ENCODE results near the gene PALD1. TPM values are rescaled to one million over a fixed set of nuclear protein-coding genes. Genes with fewer than 3 reads are reported as not detected.

The PALD1 gene
- total RNA-seq, 1 donor from 2014 or later = 4.1 TPM

- Mint-ChIP-seq H3K27me3 (ENCODE audit: low read depth) (peaks cover 10% of the 10 kb centered on the region), H3K4me1 (ENCODE audit: low read depth) (peaks cover 20% of the 10 kb centered on the region), H3K4me3 (ENCODE audit: unreplicated experiment) (no peak overlapping the region), H3K9me3 (ENCODE audit: low read depth) (no peaks in the 10 kb centered on the region), H3K27ac (ENCODE audit: unreplicated experiment) (no peak overlapping the region), H3K36me3 (ENCODE audit: low read depth) (no peaks in the 10 kb centered on the region)
- TF ChIP-seq CTCF (IDR thresholded peaks at IDR 0.05) = no peak
- DNase-seq (ENCODE audit: low spot score) = no peak
Observed at GRCh38 chr10:70586348-70586930, 107.9 kb downstream of the PALD1 start.

- no peak overlapping the region for H3K4me3 Mint-ChIP-seq (ENCODE audit: unreplicated experiment)
- no peak for DNase-seq (ENCODE audit: low spot score)
- no peaks in the 10 kb centered on the region for H3K36me3 Mint-ChIP-seq (ENCODE audit: low read depth)
- peaks cover 10% of the 10 kb centered on the region for H3K27me3 Mint-ChIP-seq (ENCODE audit: low read depth)
- TF ChIP-seq CTCF (IDR thresholded peaks at IDR 0.05) = no peak
- peaks cover 20% of the 10 kb centered on the region for H3K4me1 Mint-ChIP-seq (ENCODE audit: low read depth)
- no peaks in the 10 kb centered on the region for H3K9me3 Mint-ChIP-seq (ENCODE audit: low read depth)
- H3K27ac Mint-ChIP-seq (ENCODE audit: unreplicated experiment) = no peak overlapping the region
Observed at GRCh38 chr10:70587045-70587658, 108.6 kb downstream of the PALD1 start.

GRCh38 chr10:70588255-70588654 is 109.7 kb downstream of the PALD1 start:
- no peak overlapping the region for H3K27ac Mint-ChIP-seq (ENCODE audit: unreplicated experiment)
- no peaks in the 10 kb centered on the region for H3K9me3 Mint-ChIP-seq (ENCODE audit: low read depth)
- H3K4me1 Mint-ChIP-seq (ENCODE audit: low read depth) = peaks cover 20% of the 10 kb centered on the region
- H3K27me3 Mint-ChIP-seq (ENCODE audit: low read depth) = peaks cover 15% of the 10 kb centered on the region
- no peak for DNase-seq (ENCODE audit: low spot score)
- no peak for TF ChIP-seq CTCF (IDR thresholded peaks at IDR 0.05)
- no peak overlapping the region for H3K4me3 Mint-ChIP-seq (ENCODE audit: unreplicated experiment)
- no peaks in the 10 kb centered on the region for H3K36me3 Mint-ChIP-seq (ENCODE audit: low read depth)

- H3K36me3 Mint-ChIP-seq (ENCODE audit: low read depth) = no peaks in the 10 kb centered on the region
- H3K27ac Mint-ChIP-seq (ENCODE audit: unreplicated experiment) = no peak overlapping the region
- peaks cover 17% of the 10 kb centered on the region for H3K4me1 Mint-ChIP-seq (ENCODE audit: low read depth)
- no peak for TF ChIP-seq CTCF (IDR thresholded peaks at IDR 0.05)
- no peaks in the 10 kb centered on the region for H3K9me3 Mint-ChIP-seq (ENCODE audit: low read depth)
- H3K4me3 Mint-ChIP-seq (ENCODE audit: unreplicated experiment) = no peak overlapping the region
- peaks cover 19% of the 10 kb centered on the region for H3K27me3 Mint-ChIP-seq (ENCODE audit: low read depth)
- no peak for DNase-seq (ENCODE audit: low spot score)
Observed at GRCh38 chr10:70588859-70589570, 110.4 kb downstream of the PALD1 start.

- Mint-ChIP-seq H3K27ac (ENCODE audit: unreplicated experiment) (no peak overlapping the region), H3K9me3 (ENCODE audit: low read depth) (no peaks in the 10 kb centered on the region), H3K4me1 (ENCODE audit: low read depth) (peaks cover 13% of the 10 kb centered on the region), H3K4me3 (ENCODE audit: unreplicated experiment) (no peak overlapping the region), H3K27me3 (ENCODE audit: low read depth) (peaks cover 23% of the 10 kb centered on the region), H3K36me3 (ENCODE audit: low read depth) (no peaks in the 10 kb centered on the region)
- TF ChIP-seq CTCF (IDR thresholded peaks at IDR 0.05) = no peak
- no peak for DNase-seq (ENCODE audit: low spot score)
Observed at GRCh38 chr10:70589762-70590654, 111.4 kb downstream of the PALD1 start.

Measured in chondrocyte (in vitro differentiated cells).